Fibroblast of upper back skin (primary cell): ENCODE results near the gene USP24.

ENCODE experiments used
- DNase-seq: peaks from one replicate; pipeline ENCODE4 v3.0.0-alpha.2; 2013

The USP24 gene

DNA sequence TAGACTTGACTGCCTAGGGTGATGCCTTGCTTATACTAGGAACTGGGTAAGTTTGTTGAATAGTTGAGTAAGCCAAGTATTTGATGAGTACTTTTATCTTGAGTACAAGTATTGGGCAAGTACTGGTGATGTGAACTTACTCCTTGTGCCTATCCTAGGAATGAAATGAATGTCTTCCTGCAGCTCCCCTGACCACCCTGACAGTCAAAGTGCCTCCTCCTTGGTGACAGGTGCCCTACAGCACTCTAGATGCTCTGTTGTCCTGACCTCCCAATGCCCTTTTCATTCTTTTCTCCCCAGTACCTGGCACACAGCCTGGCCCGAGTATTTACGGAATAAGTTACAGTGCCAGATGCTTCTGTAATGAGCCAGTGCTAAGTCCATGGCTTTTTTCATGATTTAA lies 150.3 kb downstream of the USP24 start:
- DNase-seq: peak; percentile 40

DNA sequence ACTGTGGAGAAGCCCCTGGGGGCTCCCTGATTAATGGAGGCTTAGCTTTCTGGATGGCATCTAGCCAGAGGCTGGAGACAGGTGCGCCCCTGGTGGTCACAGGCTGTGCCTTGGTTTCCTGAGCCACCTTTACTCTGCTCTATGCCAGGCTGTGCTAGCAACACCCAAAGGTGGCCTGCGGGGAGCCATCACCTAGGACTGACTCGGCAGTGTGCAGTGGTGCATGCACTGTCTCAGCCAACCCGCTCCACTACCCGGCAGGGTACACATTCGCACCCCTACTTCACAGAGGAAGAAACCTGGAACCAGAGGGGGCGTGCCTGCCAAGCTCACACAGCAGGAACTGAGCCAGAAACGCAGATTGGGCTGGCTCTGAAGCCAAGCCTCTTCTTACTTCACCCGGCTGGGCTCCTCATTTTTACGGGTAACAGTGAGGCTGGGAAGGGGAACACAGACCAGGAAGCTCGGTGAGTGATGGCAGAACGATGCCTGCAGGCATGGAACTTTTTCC lies 151.0 kb downstream of the USP24 start:
- DNase-seq: no peak

DNA sequence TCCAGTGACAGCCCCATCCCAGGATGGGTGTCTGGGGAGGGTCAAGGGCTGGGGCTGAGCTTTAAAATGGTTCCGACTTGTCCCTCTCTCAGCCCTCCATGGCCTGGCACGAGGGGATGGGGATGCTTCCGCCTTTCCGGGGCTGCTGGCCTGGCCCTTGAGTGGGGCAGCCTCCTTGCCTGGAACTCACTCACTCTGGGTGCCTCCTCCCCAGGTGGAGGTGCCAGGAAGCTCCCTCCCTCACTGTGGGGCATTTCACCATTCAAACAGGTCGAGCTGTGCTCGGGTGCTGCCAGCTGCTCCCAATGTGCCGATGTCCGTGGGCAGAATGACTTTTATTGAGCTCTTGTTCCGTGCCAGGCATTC lies 151.6 kb downstream of the USP24 start:
- DNase-seq: no peak

- DNase-seq: no peak
Measured at GRCh38 chr1:55062801-55063576, 152.2 kb downstream of the USP24 start.

DNA sequence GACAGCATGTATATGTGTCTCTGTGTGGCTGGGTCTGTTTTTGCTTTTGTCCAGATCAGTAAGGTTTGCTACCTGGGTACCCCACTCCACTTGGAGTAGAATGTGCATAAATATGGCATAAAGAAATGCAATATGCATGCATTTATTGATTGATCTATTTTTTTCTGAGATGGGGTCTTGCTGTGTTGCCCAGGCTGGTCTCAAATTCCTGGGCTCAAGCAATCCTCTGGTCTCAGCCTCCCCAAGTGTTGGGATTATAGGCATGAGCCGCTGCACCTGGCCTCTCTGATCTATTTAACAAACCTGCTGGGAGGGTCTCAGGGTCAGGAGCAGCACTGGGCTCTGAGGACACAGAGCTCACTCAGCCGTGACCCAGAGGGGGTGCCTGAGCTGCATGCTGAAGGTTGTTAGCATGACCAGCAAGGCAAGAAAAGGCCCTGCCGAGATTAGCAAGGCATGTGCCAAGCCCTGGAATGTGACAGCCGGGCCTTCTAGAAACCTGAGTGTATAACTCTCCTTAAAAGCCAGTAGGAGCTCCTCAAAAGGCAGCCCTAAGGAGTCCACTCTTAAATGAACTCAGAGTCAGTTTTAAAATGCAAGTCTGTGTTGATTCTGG lies 153.3 kb downstream of the USP24 start:
- no peak for DNase-seq

DNA sequence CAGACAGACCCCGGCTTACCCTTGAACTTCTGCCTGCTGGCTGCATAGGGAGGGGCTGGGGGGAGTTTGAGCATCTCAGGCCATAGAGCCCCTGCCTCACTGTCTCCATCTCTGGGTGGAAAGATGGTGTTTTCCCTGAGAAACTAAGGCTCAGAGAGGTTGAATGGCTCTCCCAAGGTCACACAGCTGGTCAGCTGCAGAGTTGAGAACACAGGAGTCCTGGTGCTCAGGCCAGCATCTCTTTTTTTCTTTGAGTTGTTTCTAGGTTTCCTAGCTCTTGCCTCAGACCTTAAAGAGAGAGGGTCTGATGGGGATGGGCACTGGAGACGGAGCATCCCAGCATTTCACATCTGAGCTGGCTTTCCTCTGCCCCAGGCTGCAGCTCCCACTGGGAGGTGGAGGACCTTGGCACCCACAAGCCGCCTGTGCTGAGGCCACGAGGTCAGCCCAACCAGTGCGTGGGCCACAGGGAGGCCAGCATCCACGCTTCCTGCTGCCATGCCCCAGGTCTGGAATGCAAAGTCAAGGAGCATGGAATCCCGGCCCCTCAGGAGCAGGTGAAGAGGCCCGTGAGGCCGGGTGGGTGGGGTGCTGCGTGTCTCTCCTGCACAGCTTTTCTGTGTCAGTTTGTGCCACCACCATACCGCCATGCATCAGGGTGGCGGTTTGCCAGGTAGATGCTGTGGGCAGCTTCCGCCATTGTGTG lies 154.0 kb downstream of the USP24 start:
- no peak for DNase-seq

DNA sequence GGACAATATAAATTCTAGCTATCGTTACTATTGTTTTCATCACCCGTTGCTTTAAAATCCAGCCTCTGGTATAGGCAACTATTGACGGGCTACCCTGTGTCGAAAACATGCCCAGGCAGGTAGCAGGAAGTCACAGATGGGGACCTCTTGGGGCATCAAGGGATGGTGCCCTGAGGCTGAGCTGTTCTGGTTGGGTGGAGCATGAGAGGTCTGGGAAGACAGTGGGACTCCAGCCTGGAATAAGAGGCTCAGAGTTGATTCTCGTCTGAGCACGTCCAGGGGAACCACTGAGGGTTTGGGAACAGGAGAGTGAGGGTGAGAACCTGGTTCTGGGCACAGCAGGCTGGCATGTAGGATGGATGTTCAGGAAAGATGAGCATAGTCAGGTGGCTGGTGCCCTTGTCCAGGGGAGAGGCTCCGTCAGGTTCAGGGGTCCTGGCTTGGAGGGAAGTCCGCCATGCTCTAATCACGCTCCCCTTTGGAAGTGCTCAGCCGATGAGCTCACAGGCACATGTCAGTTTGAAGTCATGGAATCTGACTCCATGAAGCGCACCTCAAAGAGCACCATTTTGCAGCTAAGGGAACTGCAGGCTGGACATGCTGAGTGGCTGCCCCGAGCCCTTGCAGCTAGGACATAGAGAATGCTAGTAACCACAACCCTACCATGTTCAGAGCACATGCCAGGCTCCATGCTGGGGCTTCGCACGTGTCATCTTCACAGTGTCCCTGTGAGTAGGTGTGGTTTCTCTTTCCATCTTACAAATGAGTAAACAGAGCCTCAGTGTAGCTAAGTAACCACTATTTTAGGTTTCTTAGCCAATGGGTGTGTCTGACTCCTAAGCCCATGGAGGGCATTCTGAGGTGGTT lies 154.8 kb downstream of the USP24 start:
- no peak for DNase-seq

DNA sequence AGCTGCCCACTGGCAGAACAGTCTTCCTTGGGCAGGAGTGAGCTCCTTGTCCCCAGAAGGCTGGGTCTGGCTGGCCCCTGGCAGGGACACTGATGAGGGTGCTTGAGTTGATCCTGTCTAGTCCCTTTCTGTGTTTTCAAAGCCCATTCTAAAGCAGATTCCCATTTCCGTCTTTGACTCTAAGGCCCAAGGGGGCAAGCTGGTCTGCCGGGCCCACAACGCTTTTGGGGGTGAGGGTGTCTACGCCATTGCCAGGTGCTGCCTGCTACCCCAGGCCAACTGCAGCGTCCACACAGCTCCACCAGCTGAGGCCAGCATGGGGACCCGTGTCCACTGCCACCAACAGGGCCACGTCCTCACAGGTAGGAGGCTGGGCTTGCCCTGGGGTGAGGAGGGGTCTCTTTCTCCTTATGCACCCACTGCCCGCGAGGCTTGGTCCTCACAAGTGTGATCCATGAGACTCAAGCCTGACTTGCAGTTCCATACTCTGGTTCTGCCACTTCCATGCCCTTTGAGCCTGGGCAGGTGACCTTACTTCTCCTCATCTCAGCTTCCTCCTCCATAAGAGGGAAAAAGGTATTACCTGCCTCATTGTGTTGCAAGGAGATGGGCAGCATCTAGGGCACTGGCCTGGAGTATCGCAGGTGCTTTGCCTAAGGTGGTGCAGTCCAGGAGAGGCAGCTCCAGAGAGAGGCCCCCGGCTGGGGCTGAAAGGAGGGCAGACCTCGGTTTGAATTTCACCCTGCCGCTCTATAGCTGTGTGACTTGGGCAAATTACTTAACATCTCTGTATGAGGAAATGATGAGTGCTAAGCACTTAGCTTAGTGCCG lies 155.6 kb downstream of the USP24 start:
- DNase-seq: no peak

GRCh38 chr1:55057956-55058298 lies 157.2 kb downstream of the USP24 start:
- DNase-seq: no peak

DNA sequence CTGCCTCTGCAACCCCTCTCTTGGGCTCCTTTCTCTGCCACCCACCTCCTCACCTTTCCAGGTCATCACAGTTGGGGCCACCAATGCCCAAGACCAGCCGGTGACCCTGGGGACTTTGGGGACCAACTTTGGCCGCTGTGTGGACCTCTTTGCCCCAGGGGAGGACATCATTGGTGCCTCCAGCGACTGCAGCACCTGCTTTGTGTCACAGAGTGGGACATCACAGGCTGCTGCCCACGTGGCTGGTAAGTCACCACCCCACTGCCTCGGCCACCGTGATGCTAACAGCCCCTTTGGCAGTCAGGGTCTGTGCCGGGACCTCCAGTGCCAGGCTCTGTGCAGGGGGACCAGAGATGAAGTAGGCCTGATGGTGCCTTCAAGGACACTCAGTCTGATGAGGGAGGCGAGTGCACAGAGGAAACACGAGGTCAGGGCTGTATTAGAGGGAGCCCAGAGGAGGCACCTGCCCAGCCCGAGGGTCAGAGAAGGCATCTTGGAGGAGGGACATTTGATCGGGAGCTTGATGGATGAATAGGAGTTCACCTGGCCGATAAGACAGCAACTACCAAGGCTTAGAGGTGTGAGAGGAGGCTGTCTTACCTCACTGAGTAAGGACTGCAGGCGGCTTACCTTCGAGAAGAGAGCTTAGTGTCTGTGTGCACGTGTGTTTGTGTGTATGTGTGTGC lies 157.8 kb downstream of the USP24 start:
- DNase-seq: no peak

GRCh38 chr1:55056632-55056992 lies 158.6 kb downstream of the USP24 start:
- no peak for DNase-seq

DNA sequence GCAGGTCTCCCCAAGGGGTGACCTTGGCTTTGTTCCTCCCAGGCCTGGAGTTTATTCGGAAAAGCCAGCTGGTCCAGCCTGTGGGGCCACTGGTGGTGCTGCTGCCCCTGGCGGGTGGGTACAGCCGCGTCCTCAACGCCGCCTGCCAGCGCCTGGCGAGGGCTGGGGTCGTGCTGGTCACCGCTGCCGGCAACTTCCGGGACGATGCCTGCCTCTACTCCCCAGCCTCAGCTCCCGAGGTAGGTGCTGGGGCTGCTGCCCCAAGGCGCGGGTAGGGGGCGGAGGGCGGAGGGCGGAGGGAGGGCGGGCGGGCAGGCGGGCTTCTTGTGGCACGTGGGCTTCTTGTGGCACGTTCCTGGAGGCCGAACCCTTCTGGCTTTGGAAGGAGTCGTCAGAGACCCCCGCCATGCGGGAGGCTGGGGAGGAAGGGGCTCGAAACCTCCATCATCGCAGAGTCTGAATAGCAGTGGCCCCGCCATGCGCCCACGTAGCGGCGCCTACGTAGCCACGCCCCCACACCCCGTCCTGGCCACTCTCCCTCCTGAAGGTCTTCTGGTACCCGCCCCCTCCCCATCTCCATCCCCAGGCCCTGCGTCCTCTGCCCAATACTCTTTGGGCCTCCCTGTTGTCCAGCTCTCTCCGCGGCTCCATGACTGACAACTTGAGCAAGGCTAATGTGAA lies 159.1 kb downstream of the USP24 start:
- DNase-seq: no peak

- DNase-seq: no peak
Measured at GRCh38 chr1:55055084-55055882, 159.9 kb downstream of the USP24 start.

GRCh38 chr1:55054396-55054795 lies 160.8 kb downstream of the USP24 start:
- DNase-seq: no peak

- DNase-seq: no peak
Measured at GRCh38 chr1:55053265-55053954, 161.8 kb downstream of the USP24 start.

DNA sequence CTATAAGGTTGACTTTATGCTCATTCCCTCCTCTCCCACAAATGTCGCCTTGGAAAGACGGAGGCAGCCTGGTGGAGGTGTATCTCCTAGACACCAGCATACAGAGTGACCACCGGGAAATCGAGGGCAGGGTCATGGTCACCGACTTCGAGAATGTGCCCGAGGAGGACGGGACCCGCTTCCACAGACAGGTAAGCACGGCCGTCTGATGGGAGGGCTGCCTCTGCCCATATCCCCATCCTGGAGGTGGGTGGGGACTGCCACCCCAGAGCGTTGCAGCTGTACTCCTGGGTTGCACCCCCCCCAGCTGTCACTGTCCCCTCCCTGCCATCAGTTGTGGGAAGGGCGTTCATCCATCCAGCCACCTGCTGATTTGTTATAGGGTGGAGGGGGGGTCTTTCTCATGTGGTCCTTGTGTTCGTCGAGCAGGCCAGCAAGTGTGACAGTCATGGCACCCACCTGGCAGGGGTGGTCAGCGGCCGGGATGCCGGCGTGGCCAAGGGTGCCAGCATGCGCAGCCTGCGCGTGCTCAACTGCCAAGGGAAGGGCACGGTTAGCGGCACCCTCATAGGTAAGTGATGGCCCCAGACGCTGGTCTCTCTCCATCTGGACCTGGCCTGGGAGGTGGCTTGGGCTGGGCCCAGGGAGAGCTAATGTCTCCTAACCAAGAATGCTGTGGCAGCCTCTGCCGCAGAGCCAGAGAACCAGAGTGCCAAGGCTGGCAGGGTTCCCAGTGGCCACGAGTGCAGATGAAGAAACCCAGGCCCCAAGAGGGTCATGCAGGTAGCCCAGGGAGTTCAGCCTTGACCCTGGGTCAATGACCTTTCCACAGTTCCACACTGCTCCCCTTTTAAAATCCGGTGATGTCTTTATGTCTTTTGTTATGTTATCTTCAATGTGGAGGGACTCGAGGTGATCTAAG lies 162.7 kb downstream of the USP24 start:
- no peak for DNase-seq

- DNase-seq: no peak
Measured at GRCh38 chr1:55051621-55052020, 163.5 kb downstream of the USP24 start.

- no peak for DNase-seq
Measured at GRCh38 chr1:55051169-55051568, 164.0 kb downstream of the USP24 start.
